Mucosa of gallbladder (tissue), 1 donor: ENCODE data around the gene EFNA2. TPM values are rescaled to one million over a fixed set of nuclear protein-coding genes. Genes with fewer than 3 reads are reported as not detected.
"Not testable (repeated sequence)": the region's sequence is repeated elsewhere in the genome, so short reads cannot be mapped to it uniquely, and the experiment has no call there.

ENCODE experiments used
- DNase-seq: peaks from one replicate; pipeline ENCODE4 v3.0.0-alpha.2; 2020; ENCODE audit warnings: low spot score
- total RNA-seq: library from RNA; stranded (reverse); gene quantifications from one replicate; pipeline ENCODE4 v1.2.1, GENCODE V29; 2021
- donor health status: DM: no; HTN: no; CAD: no.

Gene EFNA2
- total RNA-seq, 1 donor from 2014 or later, result 8.4 TPM

DNA sequence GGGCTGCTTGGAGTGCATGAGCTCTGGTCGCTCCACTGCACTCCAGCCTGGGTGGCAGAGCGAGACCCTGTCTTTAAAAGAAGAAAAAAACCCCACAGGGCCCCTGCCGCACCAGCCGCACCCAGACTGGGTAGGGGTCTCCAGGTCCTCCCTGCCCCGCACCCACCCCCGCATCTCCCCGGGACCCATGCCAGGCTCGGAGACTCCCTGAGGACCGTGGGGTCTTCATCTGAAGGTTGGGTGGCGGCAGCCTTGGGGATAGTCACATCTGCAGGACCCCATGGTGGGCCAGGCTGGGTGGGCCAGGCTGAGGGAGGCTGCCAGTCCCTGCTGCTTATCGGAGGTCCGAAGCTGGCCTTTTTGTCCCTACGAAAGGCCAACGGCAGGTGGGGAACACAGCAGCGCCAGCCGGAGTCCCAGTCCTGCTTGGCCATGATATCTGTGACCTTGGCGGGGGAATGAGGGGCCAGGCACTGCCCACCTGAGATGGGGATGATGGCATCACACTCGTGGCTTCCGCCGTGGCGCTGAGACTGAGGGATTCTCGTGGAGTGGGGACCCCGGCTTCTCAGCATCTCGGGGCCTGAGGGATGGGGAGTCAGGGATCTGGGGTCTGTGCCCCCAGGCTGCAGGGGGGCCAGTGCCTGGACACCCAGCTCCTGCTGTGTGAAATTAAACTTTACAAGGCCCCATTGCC is 11.1 kb downstream of the EFNA2 start:
- no peak for DNase-seq

GRCh38 chr19:1298235-1298634 is 12.6 kb downstream of the EFNA2 start:
- DNase-seq, result no peak

- no peak for DNase-seq
Observed at GRCh38 chr19:1299801-1300200, 14.1 kb downstream of the EFNA2 start.

DNA sequence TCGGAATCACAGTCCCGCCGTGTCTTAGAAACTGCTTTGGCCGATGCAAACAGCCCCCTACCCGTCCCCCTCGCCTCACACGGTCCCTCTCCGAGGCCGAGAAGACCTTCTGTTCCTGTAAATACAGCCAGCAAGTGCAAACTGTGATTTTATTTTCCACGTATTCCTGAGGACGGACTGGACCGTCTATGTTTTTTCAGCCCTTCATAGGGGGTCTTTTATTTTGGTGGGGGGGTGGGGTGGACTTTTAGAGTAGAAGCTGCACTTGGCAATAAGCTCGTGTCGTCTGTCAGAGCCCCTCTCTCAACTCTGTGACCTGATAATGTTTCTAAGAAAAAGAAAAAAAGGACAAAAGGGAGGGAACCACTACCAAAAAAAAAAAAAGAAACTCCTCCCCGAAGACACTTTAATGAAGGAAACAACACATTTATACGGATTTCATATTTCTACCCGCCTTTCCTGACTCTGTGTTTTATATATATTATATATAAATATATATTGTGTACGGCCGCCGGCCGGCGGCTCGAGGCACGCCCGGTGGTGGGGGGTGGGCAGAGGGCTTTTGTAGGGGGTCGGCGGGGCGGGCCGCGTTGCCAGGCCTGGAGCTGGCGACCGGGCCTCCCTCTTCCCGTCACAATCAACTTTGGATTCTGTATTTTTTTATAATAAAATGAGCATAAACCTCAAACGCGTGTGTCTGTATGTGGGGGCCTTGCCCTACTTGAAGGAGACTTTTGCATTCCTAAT is 15.2 kb downstream of the EFNA2 start:
- no peak for DNase-seq

GRCh38 chr19:1302533-1303239 is 17.0 kb downstream of the EFNA2 start:
- DNase-seq, result no peak

DNA sequence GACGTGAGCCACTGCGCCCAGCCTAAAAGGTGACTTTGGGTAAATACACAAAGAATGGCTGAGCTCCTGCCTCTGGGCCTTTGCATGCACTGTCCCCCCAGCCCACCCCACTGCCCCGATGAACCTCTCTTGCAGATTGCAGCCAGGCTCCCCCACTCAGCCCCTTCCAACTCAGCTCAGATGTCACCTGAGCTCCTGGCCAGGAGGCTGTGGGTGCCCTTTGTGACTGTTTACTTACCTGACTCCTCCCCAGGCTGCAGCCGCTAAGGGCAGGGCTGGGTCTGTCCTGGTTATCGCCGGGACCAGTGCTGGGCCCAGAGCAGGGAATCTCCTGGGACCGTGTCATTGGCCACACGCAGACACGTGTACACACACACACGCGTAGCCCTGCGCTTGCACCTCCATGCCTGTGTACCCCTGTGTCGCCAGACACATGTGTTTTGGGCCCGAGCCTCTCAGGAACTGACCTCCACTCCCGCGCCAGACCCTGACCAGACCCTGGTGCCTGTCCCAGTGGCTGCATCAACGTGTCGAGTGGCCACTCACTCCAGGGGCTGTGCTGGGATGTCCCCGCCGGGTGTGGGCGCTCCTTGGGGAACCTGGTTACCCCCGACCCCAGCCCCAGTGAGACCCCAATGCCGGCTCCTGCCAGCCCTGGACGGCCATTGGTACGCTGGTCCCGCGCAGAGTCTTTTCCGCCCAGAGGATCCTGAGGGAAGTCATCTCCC is 18.7 kb downstream of the EFNA2 start:
- peak; percentile 42 for DNase-seq

- DNase-seq, result not testable (repeated sequence)
Observed at GRCh38 chr19:1305354-1305753, 19.7 kb downstream of the EFNA2 start.

DNA sequence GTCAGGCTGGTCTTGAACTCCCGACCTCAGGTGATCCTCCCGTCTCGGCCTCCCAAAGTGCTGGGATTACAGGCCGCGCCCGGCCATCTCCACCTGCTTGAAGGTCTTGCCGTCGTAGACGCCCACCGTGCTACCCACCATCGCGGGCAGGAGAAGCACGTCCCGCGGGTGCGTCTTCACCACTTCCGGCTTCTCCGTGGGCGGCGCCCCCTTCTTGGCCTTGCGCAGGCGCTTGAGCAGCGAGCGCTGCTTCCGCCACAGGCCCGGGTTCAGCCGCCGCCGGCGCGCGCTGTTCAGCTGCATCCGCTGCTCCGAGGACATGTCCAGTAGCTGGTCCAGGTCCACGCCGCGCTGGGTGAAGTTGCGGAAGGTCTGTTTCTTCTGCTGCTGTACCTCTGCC is 21.6 kb downstream of the EFNA2 start:
- DNase-seq, result no peak

DNA sequence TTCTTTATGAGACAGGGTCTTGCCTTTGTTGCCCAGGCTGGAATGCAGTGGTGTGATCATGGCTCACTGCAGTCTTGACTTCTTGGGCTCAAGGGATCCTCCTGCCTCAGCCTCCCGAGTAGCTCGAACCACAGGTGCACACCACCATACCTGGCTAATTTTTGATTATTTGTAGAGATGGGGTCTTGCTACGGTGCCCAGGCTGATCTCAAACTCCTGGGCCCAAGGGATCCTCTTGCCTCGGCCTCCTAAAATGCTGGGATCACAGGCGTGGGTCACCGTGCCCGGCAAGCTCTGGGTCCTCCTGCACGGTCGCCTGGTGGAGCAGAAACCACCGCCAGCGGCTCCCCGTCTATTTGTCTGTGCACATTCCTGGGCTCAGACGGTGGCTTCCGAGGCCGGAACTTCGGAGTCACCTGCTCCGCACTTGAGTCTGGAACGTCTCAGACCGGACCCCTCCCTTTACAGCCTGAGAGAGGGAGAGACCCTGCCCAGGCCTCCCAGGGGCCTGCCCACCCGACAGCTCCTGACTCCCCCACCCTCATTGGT is 22.2 kb downstream of the EFNA2 start:
- no peak for DNase-seq

GRCh38 chr19:1308718-1309117 is 23.0 kb downstream of the EFNA2 start:
- DNase-seq, result no peak

- DNase-seq, result no peak
Observed at GRCh38 chr19:1309977-1310852, 24.5 kb downstream of the EFNA2 start.

DNA sequence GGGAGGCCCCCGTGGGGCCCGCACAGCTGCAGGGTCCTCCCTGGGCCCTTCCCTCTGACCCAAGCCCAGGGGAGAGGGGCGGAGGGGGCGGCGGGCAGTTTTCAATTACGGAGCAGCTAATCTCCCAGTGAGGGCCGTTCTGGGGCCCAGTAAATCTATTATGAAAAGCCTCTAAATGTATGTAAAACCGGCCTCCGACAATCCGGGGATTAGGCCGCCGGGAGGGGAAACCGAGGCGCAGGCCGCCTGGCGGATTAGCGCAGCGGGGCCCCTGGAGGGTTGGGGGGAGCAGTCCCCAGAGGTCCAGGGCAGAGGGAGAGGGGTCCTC is 25.1 kb downstream of the EFNA2 start:
- DNase-seq, result no peak

GRCh38 chr19:1311543-1312091 is 25.9 kb downstream of the EFNA2 start:
- DNase-seq, result no peak

- DNase-seq, result no peak
Observed at GRCh38 chr19:1312767-1313694, 27.4 kb downstream of the EFNA2 start.

GRCh38 chr19:1313695-1314613 is 28.3 kb downstream of the EFNA2 start:
- no peak for DNase-seq

GRCh38 chr19:1315470-1316166 is 29.9 kb downstream of the EFNA2 start:
- peak; percentile 34 for DNase-seq

GRCh38 chr19:1316466-1316865 is 30.8 kb downstream of the EFNA2 start:
- DNase-seq, result no peak
